Measurements from ENCODE around the gene CYTH3. TPM values are rescaled to one million over a fixed set of nuclear protein-coding genes. Genes with fewer than 3 reads are reported as not detected.

Gene CYTH3
- total RNA-seq, 1 donor from 2014 or later = 29.5 TPM

DNA sequence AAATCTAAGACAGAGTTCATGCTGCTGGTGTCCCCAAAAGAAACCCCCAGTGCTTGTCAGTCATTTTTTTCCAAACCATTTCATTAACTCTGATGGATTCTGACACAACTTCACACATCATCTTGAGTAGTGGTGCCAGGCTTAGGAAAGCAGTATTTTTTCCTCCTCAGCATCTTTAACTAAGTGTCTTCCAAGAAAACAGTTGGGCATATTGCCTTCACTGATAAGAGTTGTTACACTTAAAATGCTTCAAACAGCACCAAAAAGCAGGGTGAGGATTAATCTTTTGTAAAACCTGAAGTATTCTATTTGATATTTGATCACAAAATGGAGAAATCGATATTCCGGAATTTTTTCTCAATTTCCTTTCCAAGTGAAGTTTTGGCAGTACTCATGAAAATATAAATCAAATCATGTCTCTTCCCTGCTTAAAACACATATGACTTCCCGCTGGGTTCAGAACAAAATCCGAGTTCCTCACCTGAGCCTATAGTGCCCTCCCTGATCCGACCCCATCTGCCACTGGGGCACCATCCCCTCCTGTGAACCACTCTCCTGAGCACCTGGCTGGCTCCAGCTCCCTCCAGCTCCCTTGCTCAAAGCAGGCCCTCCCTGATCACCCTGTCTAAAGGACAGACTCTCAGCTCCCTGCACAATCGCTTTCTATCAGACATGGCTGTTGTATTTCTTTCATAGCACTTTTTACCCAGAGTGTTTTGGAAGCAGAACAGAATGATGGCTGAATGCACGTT is 61.6 kb downstream of the CYTH3 start:
- TF ChIP-seq, protein P1, sequence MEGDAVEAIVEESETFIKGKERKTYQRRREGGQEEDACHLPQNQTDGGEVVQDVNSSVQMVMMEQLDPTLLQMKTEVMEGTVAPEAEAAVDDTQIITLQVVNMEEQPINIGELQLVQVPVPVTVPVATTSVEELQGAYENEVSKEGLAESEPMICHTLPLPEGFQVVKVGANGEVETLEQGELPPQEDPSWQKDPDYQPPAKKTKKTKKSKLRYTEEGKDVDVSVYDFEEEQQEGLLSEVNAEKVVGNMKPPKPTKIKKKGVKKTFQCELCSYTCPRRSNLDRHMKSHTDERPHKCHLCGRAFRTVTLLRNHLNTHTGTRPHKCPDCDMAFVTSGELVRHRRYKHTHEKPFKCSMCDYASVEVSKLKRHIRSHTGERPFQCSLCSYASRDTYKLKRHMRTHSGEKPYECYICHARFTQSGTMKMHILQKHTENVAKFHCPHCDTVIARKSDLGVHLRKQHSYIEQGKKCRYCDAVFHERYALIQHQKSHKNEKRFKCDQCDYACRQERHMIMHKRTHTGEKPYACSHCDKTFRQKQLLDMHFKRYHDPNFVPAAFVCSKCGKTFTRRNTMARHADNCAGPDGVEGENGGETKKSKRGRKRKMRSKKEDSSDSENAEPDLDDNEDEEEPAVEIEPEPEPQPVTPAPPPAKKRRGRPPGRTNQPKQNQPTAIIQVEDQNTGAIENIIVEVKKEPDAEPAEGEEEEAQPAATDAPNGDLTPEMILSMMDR (IDR thresholded peaks at IDR 0.05) = no peak
- TF ChIP-seq POLR2A (IDR thresholded peaks at IDR 0.05) (no peak), POLR2AphosphoS5 (IDR thresholded peaks at IDR 0.05; ENCODE audit: insufficient read depth in 1 of 2, low read depth in 1 of 2) (no peak)
- intact Hi-C loops (cut with DNase I) = no loop called here

DNA sequence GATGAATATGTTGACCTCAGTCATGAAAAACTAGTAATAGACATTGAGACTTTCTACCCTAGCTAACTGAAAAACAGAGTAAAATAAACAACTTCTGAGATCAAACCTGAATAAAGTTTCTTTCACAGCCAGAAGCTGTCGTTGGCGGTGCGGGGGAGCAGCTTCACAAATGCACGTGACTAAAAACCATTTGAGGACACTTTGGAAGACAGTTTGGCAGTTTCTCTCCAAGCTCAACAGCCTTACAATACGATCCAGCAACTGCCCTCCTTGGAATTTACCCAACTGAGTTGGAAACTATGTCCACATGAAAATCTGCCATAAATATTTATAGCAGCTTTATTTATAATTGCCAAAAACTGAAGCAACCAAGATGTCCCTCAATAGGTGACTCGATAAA is 63.1 kb downstream of the CYTH3 start:
- no peaks in the 10 kb centered on the region for H3K27me3 ChIP-seq
- no peak overlapping the region for H3K27ac ChIP-seq
- H3K4me3 ChIP-seq = no peak overlapping the region
- no peaks in the 10 kb centered on the region for H3K9me3 ChIP-seq
- intact Hi-C loops (cut with DNase I) = no loop called here
- no peaks in the 10 kb centered on the region for H3K36me3 ChIP-seq
- H3K4me1 ChIP-seq = peaks cover 8% of the 10 kb centered on the region
- TF ChIP-seq POLR2AphosphoS5 (IDR thresholded peaks at IDR 0.05; ENCODE audit: insufficient read depth in 1 of 2, low read depth in 1 of 2) = no peak
- TF ChIP-seq POLR2A (IDR thresholded peaks at IDR 0.05) = no peak
- TF ChIP-seq, protein P1 (IDR thresholded peaks at IDR 0.05) = no peak
- no peak for DNase-seq (ENCODE audit: extremely low spot score in 2 of 2)

More for the DNA sequence above, 61.6 kb downstream of the CYTH3 start:
- no peak for DNase-seq (ENCODE audit: extremely low spot score in 2 of 2)
- peaks cover 8% of the 10 kb centered on the region for H3K4me1 ChIP-seq
- no peak overlapping the region for H3K4me3 ChIP-seq
- H3K27ac ChIP-seq = no peak overlapping the region
- H3K27me3 ChIP-seq = no peaks in the 10 kb centered on the region
- H3K36me3 ChIP-seq = no peaks in the 10 kb centered on the region
- no peaks in the 10 kb centered on the region for H3K9me3 ChIP-seq

DNA sequence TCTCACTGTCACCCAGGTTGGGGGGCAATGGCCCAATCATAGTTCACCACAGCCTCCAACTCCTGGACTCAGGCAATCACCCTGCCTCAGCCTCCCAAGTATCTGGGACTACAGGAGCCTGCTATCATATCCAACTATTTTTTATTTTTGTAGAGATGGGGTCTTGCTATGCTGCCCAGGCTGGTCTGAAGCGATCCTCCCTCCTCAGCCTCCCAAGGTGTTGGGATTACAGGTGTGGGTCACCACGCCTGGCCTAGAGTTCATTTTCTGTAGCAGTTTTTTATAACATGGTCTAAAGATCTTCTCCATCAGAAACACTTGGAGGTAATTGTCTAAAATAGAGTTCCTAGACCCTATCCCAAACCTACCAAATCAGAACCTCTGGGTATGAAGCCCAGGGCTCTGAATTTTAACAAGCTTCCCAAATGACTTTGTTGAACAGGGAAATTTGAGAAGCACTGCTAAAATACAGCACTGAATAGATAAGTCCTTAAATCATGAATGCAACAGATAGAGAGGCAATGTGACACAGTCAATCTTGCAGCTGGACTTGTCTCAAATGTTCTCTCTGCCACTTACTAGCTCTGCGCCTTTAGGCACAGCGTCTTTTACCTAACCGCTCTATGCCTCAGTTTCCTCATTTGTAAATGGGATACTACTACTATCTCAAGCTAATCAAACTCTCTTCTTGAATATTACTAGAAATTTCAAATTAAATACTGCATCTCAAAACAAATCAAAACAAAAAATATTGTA is 63.7 kb downstream of the CYTH3 start:
- DNase-seq (ENCODE audit: extremely low spot score in 2 of 2) = no peak
- no peak for TF ChIP-seq POLR2A (IDR thresholded peaks at IDR 0.05)
- no peak for TF ChIP-seq POLR2AphosphoS5 (IDR thresholded peaks at IDR 0.05; ENCODE audit: insufficient read depth in 1 of 2, low read depth in 1 of 2)
- TF ChIP-seq, protein P1 (IDR thresholded peaks at IDR 0.05) = no peak

DNA sequence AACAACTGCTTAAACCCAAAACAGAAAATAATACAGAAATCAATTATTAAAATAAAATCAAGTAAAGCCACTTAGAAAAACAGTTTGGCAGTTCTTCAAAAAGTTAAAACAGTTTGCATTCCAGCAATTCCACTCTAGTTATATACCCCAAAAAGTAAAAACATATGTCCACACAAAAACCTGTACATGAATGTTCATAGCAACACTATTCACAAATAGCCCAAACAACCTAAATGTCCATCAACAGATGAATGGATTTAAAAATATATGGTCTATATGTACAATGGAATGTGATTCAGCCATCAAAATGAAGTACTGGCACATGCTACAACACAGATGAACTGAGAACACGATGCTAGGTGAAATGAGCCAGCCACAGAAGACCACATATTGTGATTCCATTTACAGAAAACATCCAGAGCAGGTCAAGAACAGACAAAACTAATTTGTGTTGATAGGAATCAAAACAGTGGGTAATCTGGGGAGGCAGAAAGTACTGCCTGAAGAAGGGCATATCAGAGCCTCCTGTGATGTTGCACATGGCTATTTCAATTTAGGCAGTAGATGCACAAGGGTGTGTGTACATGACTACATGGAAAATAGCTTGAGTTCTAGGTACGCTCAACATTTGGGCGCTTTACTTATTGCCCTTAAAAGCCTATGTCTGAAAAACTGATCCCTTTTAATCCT is 66.3 kb downstream of the CYTH3 start:
- Histone ChIP-seq H3K4me3 (no peak overlapping the region), H3K27ac (no peak overlapping the region), H3K27me3 (no peaks in the 10 kb centered on the region), H3K9me3 (no peaks in the 10 kb centered on the region), H3K4me1 (peaks cover 8% of the 10 kb centered on the region), H3K36me3 (no peaks in the 10 kb centered on the region)
- intact Hi-C loops (cut with DNase I) = no loop called here
- TF ChIP-seq, protein P1 (IDR thresholded peaks at IDR 0.05) = no peak
- TF ChIP-seq POLR2A (IDR thresholded peaks at IDR 0.05) (no peak), POLR2AphosphoS5 (IDR thresholded peaks at IDR 0.05; ENCODE audit: insufficient read depth in 1 of 2, low read depth in 1 of 2) (no peak)
- no peak for DNase-seq (ENCODE audit: extremely low spot score in 2 of 2)

More for the DNA sequence above, 63.7 kb downstream of the CYTH3 start:
- H3K27ac ChIP-seq = no peak overlapping the region
- H3K36me3 ChIP-seq = no peaks in the 10 kb centered on the region
- no peak overlapping the region for H3K4me3 ChIP-seq
- no peaks in the 10 kb centered on the region for H3K9me3 ChIP-seq
- no peaks in the 10 kb centered on the region for H3K27me3 ChIP-seq
- H3K4me1 ChIP-seq = peaks cover 8% of the 10 kb centered on the region
- intact Hi-C loops (cut with DNase I) = no loop called here

All from vagina (tissue), 2 donors.